ENCODE results near the gene TRPV3. TPM values are rescaled to one million over a fixed set of nuclear protein-coding genes. Genes with fewer than 3 reads are reported as not detected.

TRPV3 gene
- total and polyA plus RNA-seq, 9 of the 15 experiments (the other 6 are each of a cell fraction or from before 2014, with no cell fraction given): 0.03 to 0.42 (median 0.11) TPM; not detected in 1

- TF ChIP-seq TOE1 (IDR thresholded peaks at IDR 0.05; ENCODE audit: borderline replicate concordance) (no peak), TOE1 (CRISPR knock-in tag; IDR thresholded peaks at IDR 0.05; ENCODE audit: borderline replicate concordance, low read depth) (no peak), CCNT2 (IDR thresholded peaks at IDR 0.05; ENCODE audit: borderline replicate concordance, extremely low read depth, insufficient read length, low read depth, low read length) (no peak), TBL1XR1 (IDR thresholded peaks at IDR 0.05; ENCODE audit: low read length in 2 of 2) (no peak), MCM2 (IDR thresholded peaks at IDR 0.05; ENCODE audit: low read depth) (peak; percentile 44; the same call in 1 of the 2 replicates), HCFC1 (IDR thresholded peaks at IDR 0.05; ENCODE audit: low read depth, low read length) (no peak), CEBPG (CRISPR knock-in tag; IDR thresholded peaks at IDR 0.05) (no peak), CEBPG (tag; conservative IDR thresholded peaks at IDR 0.05 in 1 of 2, IDR thresholded peaks at IDR 0.05 in 1 of 2) (no peak), EHMT2 (IDR thresholded peaks at IDR 0.05) (peak; percentile 57; the same call in 1 of the 2 replicates), ZSCAN29 (IDR thresholded peaks at IDR 0.05) (no peak), ZBTB12 (CRISPR knock-in tag; IDR thresholded peaks at IDR 0.05) (no peak), PURB (CRISPR knock-in tag; IDR thresholded peaks at IDR 0.05; ENCODE audit: low read depth) (no peak), NEUROD1 (IDR thresholded peaks at IDR 0.05; ENCODE audit: borderline replicate concordance, low read depth, low read length, partially characterized antibody) (no peak), BCLAF1 (IDR thresholded peaks at IDR 0.05; ENCODE audit: borderline replicate concordance in 1 of 2, control insufficient read depth in 1 of 2, low read depth in 2 of 2, low read length in 1 of 2) (no peak), GTF2E2 (tag; IDR thresholded peaks at IDR 0.05) (no peak), ETV6 (IDR thresholded peaks at IDR 0.05; ENCODE audit: borderline replicate concordance in 1 of 2, low read depth in 2 of 2, low read length in 1 of 2) (0 out of 4 replicates have a peak, but pooled peaks have one; percentile 20 to 26), ETV6 (CRISPR knock-in tag; IDR thresholded peaks at IDR 0.05; ENCODE audit: borderline replicate concordance) (no peak), MNT (conservative IDR thresholded peaks at IDR 0.05) (no peak), ZNF512 (tag; IDR thresholded peaks at IDR 0.05) (0 out of 2 replicates have a peak, but pooled peaks have one; percentile 22)
Measured at GRCh38 chr17:3535253-3535995, 22.2 kb downstream of the TRPV3 start (continued).
